GM10248 (cell line): ENCODE data around the gene SFXN4.
"Not testable (repeated sequence)": the region's sequence is repeated elsewhere in the genome, so short reads cannot be mapped to it uniquely, and the experiment has no call there.

Source experiments
- CTCF ChIA-PET: fragments of 300-600 bp; sonication (Branson Sonifier 250); formaldehyde crosslinking; extraction: SDS; loops from one replicate; lab custom pipeline; 2021; ENCODE audit warnings: antibody characterized with exemption; lab: Yijun Ruan, JAX
- POLR2A ChIA-PET: fragments of 350-650 bp; sonication (Branson Sonifier 250); formaldehyde crosslinking; extraction: SDS; loops from one replicate; lab custom pipeline; 2020; ENCODE audit warnings: antibody characterized with exemption; lab: Yijun Ruan, JAX
- DNase-seq: peaks from one replicate; pipeline ENCODE4 v3.0.0; 2012; ENCODE audit errors: extremely low spot score
- TF ChIP-seq, protein P1 (sequence below): IDR thresholded peaks from 2 replicates; pipeline ENCODE4 v1.5.1; 2012; ENCODE audit warnings: mild to moderate bottlenecking, low read depth; ENCODE audit errors: extremely low read depth, missing control alignments, control extremely low read depth

Gene SFXN4

GRCh38 chr10:119103903-119104653 lies 61.4 kb downstream of the SFXN4 start, which contains the start of gene DENND10:
TSS of gene DENND10 (plus strand) at chr10:119104113. CDS start at chr10:119104143, 30 bp downstream.
- DNase-seq = peak; percentile 98
- CTCF ChIA-PET = interaction anchor here (0.9 to 2.2 kb wide), 5 partner anchors 9 to 95 kb away, joined by 3 to 6 read pairs (median 3); no protein-coding TSS in a partner anchor
- POLR2A ChIA-PET = interaction anchor here (0.5 to 0.8 kb wide), 3 partner anchors 9 to 19 kb away, joined by 3 to 5 read pairs (median 3); no protein-coding TSS in a partner anchor
- TF ChIP-seq, protein P1, sequence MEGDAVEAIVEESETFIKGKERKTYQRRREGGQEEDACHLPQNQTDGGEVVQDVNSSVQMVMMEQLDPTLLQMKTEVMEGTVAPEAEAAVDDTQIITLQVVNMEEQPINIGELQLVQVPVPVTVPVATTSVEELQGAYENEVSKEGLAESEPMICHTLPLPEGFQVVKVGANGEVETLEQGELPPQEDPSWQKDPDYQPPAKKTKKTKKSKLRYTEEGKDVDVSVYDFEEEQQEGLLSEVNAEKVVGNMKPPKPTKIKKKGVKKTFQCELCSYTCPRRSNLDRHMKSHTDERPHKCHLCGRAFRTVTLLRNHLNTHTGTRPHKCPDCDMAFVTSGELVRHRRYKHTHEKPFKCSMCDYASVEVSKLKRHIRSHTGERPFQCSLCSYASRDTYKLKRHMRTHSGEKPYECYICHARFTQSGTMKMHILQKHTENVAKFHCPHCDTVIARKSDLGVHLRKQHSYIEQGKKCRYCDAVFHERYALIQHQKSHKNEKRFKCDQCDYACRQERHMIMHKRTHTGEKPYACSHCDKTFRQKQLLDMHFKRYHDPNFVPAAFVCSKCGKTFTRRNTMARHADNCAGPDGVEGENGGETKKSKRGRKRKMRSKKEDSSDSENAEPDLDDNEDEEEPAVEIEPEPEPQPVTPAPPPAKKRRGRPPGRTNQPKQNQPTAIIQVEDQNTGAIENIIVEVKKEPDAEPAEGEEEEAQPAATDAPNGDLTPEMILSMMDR = no peak

GRCh38 chr10:119103241-119103902 lies 62.1 kb downstream of the SFXN4 start:
- no peak for DNase-seq
- POLR2A ChIA-PET = no interaction called here
- CTCF ChIA-PET = interaction anchor here (0.9 to 1.2 kb wide), 5 partner anchors 9 to 96 kb away, joined by 3 to 5 read pairs (median 3); no protein-coding TSS in a partner anchor
- TF ChIP-seq, protein P1 = no peak

DNA sequence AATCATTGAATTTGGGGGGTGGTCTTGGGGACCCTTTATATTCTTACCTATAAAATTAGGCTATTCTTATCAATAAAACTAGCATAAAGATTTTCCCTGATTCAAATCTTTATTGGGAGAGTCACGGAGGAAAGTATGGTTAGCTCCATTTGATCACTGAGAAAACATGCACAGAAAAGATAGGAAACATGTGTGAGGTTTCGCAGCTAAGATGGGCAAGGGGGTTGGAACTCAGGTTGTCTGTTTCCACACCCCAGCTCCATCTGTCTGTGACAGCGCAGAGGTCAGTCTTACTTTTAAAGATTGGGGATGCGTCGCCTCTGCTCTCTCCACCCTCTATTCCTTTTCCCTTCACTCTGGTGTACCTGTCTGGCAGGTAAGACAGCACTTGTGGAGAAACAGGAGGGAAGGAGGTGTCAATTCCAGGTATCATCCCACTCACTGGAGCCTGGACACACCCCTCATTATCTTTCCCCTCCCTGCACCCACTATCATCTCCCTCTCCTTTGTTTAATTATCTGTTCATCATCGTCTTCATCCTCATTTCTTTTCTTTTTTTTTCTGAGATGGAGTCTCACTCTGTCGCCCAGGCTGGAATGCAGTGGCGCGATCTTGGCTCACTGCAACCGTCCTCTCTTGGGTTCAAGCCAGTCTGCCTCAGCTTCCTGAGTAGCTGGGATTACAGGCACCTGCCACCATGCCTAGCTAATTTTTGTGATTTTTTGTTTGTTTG lies 64.0 kb downstream of the SFXN4 start:
- no peak for DNase-seq
- POLR2A ChIA-PET = interaction anchor here (1.0 kb wide), 1 partner anchor 24 kb away, joined by 3 read pairs; no protein-coding TSS in a partner anchor
- TF ChIP-seq, protein P1 = no peak
- CTCF ChIA-PET = interaction anchor here (0.6 to 1.8 kb wide), 6 partner anchors 17 to 1240 kb away, joined by 3 to 5 read pairs (median 4); no protein-coding TSS in a partner anchor

GRCh38 chr10:119100434-119101238 lies 64.9 kb downstream of the SFXN4 start:
- DNase-seq = no peak
- ChIA-PET POLR2A (no interaction called here), CTCF (interaction anchor here (0.6 to 1.8 kb wide), 7 partner anchors 18 to 1240 kb away, joined by 3 to 5 read pairs (median 3); no protein-coding TSS in a partner anchor)
- TF ChIP-seq, protein P1 = no peak

DNA sequence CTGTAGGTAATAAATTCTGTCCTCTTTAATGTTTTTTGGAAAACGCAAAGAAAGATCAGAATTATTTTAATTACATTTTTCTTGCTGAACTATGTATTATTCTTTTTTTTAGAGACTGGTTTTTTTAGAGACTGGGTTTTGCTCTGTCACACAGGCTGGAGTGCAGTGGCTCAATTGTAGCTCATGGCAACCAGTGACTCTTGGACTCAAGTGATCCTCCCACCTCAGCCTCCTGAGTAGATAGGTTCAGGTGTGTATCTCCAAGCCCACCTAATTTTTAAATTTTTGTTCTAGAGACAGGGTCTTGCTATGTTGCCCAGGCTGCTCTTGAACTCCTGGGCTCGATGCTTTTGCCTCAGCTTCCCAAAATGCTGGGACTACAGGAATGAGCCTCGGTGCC lies 66.9 kb downstream of the SFXN4 start:
- DNase-seq = no peak
- CTCF ChIA-PET = interaction anchor here (1.4 kb wide), 1 partner anchor 8 kb away, joined by 3 read pairs; no protein-coding TSS in a partner anchor
- TF ChIP-seq, protein P1 = no peak
- POLR2A ChIA-PET = no interaction called here

DNA sequence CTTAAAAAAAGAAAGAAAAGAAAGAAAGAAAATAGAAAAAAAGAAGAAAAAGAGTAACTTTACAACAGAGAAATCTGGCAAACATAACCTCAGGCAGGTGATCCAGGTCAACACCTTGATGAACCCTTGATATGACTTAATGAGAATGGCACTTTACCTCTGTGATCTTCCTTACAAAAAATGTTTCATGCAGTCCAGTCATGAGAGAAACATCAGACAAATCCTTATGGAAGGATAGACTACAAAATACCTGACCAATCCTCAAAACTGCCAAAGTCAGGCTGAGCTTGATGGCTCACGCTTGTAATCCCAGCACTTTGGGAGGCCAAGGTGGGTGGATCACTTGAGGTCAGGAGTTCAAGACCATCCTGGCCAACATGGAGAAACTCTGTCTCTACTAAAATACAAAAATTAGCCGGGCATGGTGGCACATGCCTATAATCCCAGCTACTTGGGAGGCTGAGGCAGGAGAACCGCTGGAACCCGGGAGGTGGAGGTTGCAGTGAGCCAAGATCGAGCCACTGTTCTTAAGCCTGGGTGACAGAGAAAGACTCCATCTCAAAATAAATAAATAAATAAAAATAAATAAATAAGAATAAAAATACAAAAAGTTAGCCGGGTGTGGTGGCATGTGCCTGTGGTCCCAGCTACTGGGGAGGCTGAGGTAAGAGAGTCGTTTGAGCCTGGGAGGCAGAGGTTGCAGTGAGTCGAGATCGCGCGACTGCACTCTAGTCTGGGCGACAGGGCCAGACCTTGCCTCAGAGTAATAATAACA lies 68.7 kb downstream of the SFXN4 start:
- CTCF ChIA-PET = interaction anchor here (1.2 kb wide), 1 partner anchor 14 kb away, joined by 4 read pairs; no protein-coding TSS in a partner anchor
- POLR2A ChIA-PET, DNase-seq: not testable (repeated sequence)
